NCI-H2107 (cell line): ENCODE measurements around the gene ROMO1.
"Not testable (repeated sequence)": the region's sequence is repeated elsewhere in the genome, so short reads cannot be mapped to it uniquely, and the experiment has no call there.

Source experiments
- DNase-seq: peaks from one replicate; lab custom pipeline; 2025; lab: John Stamatoyannopoulos, UW

The ROMO1 gene

DNA sequence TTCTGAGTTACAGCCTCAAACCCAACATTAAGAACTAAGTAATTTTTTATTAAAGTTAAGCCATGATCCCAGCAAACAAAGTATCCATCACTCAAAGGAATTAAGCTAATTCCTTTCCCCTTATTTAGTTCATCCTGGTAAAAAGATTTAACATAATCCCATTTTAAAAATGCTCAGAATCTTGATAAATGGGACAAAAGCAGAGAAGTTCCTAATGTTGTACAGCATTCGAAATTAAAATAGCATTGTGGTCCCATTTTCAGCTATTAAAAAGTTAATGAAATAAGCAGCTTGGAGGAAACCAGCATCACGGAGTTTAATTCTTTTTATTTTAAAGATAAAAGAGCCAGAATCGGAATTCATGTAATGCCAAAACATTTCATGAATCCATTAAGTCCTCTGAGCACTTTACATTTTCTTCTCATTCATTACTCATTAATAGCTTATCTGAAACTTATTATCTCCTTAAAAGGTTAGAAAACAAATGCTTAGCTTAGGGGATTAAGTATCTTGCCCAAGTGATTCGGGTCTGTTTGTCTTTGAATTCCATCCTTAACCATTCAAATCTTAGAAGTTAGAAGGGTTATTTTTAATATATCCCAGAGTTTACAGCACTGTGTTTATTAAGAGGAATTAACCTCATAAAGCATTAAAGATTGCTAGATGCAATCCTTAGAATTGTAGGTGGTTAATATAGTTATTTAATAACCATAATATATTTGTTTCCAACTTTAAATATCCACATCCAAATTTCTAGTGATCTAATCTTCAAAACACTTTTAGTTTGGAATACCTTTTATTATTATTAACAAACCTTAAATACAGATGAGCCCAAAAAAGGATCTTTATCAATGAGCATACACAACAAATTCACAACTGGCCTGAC, 31.6 kb downstream of the ROMO1 start:
- no peak for DNase-seq

DNA sequence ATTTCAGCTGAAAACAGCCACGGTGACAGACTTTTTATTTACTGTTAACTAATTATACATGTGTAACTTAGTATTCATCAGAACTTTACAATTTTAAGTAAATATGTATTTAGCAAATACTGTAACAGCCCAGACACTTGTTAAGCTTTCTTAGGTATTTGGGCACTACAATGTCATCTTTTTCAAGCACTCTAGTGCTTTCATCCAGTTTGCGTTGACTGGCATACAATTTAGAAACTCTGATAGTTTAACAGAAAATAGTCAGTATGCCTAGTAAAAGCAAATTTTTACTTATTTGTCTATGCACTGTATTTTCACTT, 32.2 kb downstream of the ROMO1 start:
- DNase-seq = no peak

DNA sequence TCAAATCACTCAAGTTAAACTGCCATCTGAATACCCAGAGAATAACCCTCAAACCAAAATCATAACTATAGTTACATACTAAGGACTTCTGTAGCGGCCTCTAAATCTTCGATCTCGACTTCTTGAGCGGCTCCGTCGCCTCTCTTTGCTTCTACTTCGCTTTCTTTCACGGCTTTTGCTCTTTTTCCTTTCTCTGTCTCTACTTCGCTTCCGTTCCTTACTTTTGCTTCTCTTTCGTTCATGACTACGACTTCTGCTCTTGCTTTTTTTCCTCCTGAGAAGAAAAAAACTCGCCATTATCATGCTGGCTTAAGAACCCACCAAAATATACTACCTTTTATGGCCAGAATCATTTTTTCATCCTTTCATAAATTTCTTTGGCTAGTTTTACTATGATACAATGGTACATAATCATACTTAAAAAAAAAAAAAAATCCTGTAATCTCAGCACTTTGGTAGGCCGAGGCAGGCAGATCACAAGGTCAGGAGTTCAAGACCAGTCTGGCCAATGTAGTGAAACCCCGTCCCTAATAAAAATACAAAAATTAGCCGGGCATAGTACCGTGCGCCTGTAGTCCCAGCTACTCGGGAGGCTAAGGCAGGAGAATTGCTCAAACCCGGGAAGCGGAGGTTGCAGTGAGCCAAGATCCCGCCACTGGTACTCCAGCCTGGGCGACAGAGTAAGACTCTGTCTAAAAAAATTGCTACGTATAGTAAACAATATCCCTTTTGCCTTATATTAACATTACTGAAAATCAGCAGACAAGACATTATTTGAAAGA, 32.8 kb downstream of the ROMO1 start:
- DNase-seq = no peak

DNA sequence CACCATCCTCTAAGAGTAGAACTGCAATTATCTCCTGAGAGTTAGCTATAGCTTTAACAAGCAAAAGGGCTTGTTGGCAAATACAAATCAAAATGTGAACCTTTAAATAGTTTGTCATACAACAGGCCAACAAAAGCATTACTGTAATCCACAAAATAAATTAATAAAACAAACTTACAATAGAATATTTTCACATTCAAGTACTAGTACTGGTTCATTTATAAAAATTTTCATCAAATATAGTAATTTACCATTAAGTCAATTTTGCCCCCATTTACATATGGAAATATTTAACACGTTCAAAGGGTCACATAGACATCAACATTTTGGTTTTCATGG, 33.4 kb downstream of the ROMO1 start:
- no peak for DNase-seq

DNA sequence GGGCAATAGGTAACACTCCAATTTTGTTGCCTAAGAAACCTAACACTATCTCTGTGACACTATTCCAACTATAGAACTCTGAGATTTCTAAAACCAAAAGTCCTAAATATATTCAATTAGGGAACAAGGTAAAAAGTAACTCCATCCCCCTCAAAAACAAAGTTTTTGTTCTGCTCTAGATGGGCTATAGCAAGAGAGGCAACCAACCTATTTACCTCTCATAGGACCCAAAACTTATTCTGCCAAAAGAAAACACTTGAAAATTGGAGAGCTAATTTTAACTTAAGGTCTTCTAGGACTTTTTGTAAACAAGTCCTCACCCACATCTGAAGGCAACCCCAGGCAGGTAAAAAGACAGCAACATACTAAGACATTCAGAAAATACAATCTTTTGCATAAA, 35.2 kb downstream of the ROMO1 start:
- DNase-seq = no peak

DNA sequence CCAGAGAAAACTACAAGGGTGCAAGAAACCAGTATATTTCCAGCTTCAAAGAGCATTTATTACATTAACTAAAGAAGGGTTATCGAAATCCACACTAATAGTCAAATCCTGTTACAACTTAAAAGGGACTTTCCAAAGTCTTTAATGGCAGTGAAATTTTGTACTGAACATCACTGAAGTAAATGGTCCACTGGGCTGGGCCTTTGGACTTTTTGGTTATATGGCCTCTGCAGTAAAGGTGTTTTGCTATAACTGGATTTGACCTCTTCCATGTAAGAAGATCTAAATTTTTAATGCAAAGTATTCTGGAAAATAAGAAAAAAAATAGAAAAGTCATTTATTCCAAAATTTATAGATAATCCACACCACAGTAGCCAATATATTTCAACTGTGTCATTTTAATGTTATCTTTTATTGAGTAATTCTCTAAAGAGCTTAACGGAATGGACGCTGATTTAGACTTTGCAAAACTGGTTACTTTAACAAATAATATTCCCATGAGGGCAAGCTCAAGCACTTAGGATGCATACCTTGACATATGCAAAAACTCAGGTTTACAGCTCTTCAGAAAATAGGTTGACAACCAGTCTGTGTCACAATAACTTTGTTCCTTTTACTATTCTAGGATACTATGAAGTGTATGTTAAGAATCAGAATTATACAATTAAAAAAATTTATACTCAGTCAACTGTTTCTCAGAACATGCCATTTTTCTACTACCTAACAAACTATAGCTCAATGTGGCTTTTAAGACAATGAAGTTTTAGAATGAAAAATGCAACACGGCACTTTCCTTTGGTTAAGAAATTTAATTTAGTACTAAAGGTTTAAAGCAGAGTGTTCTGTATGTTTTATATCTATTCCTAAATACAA, 35.8 kb downstream of the ROMO1 start:
- no peak for DNase-seq

DNA sequence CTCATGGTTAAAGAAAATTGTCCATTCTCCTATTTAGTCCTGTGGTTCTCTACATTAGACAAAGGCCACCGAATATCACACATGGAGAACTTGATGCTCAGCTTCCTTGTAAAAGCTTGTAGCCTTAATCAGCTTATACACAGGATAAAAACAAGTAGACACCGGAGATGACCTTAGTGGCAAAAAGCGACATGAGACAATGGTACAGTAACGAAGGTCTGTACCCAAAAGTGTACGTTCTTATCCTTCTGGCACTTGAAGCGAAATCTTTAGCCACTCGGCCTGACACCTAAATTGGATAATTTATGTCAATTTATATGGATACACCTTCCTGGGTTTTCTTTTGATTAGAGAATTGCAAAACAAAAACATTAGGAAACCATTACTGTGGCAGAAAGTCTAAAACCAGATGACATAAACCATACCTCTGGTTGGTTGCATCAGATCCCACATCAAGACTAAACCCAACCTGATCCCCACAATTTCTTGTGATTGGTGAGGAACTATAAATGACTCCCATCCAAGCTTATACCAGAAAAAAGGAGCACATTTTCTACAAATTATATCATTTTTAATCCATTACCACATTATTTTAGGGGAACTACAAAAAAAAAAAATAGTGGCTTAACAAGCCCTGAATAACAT, 36.7 kb downstream of the ROMO1 start:
- DNase-seq = no peak

DNA sequence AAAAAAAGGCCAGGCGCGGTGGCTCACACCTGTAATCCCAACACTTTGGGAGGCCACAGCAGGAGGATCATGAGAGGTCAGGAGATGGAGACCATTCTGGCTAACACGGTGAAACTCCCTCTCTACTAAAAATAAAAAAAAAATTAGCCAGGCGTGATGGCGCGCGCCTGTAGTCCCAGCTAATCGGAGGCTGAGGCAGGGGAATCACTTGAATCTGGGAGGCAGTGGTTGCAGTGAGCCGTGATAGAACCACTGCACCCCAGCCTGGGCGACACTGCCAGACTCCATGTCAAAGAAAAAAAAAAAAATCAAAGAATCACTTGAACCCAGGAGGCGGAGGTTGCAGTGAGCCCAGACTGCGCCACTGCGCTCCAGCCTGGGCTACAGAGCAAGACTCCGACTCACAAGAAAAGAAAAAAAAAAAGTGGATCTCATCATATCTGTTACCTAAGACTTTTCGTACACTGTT, 38.7 kb downstream of the ROMO1 start:
- no peak for DNase-seq

DNA sequence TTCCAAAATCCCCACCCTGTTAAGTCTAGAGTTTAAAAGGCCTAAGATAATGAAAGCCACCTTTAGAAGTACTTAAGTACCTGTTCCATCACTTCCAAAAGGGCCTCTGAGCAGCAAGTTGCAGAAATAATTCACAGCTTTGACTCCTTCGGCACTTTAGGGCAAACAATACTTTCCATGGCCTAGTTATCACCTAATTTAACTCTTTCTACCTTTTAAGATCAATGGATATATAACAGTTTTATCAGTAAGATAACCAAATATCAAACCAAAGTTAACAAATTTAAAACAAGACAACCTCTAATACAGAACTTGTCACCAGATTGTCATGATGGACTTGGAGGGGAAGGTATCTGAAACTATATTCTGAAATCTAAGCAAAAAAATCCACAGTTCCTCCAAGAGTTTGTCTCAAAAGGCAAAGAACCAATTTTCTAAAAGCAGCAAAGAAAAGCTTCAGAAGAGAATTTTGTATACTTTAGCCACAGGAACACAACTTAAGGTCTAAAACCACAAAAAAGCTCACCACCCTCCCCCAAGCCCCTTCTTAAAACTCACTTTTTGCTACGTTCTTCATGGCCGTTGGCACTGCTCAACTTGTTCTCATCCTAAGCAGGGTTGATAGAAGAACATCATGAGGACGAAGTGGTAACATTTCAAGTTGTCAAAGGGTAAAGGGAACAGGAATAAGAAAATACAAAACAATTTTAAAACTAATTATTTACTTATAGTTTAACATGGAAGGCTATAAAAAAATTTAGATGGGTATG, 39.4 kb downstream of the ROMO1 start:
- no peak for DNase-seq

DNA sequence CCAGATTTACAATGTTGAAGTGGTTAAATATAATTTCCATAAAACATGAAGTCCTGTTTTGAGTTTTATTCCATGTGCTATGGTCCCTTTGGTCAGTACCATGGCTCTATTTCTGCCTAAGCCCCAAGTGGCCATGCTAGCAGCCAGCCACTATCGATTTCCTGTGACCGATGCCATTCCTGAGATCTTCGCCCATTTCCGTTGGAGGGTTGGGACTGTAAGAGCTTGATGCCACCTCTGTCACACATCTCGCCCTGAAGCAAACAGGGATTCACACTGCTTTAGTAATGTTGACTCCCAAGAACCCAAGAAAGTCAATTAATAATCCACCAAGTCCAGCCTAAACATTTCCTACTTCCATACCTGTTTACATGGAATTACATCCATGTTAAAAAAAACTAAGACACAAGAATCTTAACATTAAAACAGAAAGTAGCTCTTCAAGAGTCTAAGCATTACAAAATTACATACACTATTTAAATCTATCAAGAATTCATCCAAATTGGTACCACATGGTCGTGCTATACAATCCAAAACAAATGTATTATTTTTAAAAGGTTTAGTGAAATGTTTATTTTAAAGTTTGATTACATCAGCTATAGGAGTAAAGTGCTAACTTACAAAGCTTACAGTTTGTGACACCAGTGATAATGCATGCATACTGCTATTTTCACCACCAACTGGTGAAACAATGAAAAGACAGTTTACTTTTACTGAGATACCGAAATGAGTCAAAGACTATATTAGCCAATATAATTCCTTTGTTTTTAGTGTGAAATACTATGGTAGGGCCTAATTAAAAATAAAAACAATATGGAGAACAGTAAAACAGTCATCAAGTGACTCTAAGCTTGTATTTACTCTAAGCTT, 40.3 kb downstream of the ROMO1 start:
- no peak for DNase-seq

DNA sequence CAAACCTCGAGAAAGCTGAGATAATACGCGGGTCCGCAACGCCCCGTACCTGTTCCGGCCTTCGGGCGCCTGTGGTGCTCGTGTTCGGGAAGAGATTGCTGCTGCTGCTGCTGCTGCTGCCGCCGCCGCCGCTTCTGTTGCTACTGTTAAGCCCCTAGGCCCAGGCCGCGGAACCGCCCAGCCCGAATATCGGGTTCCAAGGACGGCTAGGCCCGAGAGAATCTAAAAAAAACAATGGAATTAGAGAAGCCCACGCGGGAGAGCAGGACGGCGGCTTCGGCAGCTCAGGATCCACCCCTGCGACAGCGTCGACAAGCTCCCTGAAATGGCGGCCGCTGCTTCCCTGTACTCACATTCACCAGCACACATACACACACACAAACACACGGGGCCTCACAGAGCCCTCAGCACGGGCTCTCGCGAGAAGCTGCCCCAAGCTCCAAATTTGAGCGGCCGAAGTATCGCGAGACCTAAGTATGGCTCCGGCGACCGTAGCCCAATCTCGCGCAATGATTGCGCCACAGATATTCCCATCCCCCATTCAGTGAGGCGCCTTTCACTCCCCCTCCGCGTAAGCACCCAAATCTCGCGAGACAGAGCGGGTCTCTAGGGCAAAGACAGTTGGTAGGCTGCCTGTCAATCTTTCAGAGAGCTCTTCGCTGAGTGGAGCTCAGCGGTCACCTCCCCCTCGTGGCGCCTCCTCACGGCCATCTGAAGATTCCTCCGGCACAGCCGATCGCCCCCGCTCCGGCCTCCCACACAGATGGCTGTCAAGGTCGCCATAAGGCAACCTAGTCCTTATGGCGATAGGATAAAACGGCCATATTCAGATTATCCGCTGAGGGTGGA, 42.9 kb downstream of the ROMO1 start, which contains the start of gene RBM39:
TSS of gene RBM39 (minus strand) at position 369 of the 849 bp plus-strand sequence. CDS start 1,386 bp downstream, outside the sequence.
- peak; percentile 96 for DNase-seq

DNA sequence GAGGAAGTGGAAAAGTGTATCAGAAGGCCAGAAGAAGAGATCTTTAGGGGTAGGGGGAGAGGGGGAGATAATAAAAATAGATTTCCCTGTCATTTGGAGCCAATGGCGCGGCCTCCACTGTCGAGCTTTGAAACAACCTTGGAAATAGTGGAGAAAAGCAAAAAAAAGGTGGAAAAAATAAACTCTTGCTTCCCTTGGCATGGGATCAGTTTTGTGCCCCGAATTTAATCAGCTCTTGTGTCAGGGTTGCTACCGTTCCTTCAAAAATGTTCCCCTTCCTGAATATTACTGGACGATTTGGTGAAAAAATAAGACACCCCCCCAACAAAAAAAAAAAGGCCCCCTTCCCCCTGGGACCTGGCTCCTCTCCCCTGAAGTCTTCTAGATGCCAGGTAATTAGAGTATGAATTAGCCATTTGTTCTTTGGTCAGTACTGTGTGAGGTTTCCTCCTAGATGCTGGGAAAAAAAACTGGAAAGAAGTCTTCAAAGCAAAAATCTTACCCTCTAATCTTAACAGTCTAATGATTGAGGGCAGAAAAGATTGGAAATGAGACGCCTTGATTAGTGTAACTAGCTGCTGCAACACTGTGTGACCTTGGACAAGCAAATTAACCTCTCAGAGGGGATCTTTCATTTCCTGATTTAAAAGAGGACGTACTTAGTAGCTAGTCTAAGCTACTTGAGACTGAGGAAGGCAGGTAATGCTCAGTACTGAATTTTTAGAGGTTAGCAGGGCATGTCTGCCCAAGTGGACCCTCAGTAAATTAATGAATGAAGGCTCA, 43.7 kb downstream of the ROMO1 start:
- DNase-seq = no peak

DNA sequence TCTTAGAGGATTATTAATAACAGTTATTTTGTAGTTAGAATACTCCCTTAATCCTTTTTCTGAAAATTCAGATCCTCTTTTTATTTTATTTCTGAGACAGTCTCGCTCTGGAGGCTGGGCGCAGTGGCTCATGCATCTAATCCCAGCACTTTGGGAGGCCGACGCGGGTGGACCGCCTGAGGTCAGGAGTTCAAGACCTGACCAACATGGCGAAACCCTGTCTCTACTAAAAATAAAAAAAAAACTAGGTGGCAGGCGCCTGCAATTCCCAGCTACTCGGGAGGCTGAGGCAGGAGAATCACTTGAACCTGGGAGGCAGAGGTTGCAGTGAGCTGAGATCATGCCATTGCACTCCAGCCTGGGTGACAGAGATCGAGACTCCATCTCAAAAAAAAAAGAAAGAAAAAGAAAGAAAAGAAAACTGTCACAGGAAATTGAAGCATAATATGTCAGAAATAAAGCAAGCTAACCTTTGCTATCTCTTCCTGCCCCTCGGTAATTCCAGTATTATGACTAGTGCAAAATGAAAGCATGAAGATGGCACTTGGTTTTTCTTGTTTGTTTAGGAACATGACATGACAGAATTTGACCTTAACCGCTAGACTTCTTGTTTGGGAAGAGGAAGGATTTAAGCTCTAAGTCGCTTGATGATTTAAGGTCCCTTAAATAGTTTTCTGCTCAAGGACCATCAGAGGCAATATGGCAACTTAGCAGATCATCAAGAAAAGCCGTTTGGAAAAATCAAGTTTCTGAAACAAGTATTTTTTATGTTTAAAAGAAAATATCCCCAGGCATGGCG, 44.7 kb downstream of the ROMO1 start:
- DNase-seq = no peak

DNA sequence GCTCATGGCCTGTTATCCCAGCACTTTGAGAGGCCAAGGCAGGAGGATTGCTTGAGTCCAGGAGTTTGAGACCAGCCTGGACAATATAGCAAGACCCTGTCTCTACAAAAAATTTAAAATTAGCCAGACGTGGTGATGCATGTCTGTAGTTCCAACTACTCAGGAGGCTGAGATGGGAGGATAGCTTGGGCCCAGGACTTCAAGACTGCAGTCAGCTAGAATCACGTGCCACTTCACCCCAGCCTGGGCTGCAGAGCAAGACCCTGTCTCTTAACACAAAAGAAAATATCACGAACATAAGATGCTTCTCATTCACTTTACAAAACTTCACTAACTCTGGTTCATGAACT, 45.3 kb downstream of the ROMO1 start:
- DNase-seq = not testable (repeated sequence)
